ENCODE measurements around the gene PBX1.
"Not testable (repeated sequence)": the region's sequence is repeated elsewhere in the genome, so short reads cannot be mapped to it uniquely, and the experiment has no call there.

The PBX1 gene

GRCh38 chr1:164650531-164650930, 91.5 kb downstream of the PBX1 start:
- TF ChIP-seq CTCF (IDR thresholded peaks at IDR 0.05; ENCODE audit: low read depth, low read length), result no peak
- DNase-seq (ENCODE audit: extremely low read depth, low read depth), result no peak

GRCh38 chr1:164651351-164651951, 92.5 kb downstream of the PBX1 start:
- no peak for TF ChIP-seq CTCF (IDR thresholded peaks at IDR 0.05; ENCODE audit: low read depth, low read length)
- no peak for DNase-seq (ENCODE audit: extremely low read depth, low read depth)

GRCh38 chr1:164652969-164653368, 94.0 kb downstream of the PBX1 start:
- DNase-seq (ENCODE audit: extremely low read depth, low read depth), result not testable (repeated sequence)

GRCh38 chr1:164653705-164654104, 94.7 kb downstream of the PBX1 start:
- no peak for DNase-seq (ENCODE audit: extremely low read depth, low read depth)
- TF ChIP-seq CTCF (IDR thresholded peaks at IDR 0.05; ENCODE audit: low read depth, low read length), result no peak

GRCh38 chr1:164654200-164654599, 95.2 kb downstream of the PBX1 start:
- TF ChIP-seq CTCF (IDR thresholded peaks at IDR 0.05; ENCODE audit: low read depth, low read length), result no peak
- no peak for DNase-seq (ENCODE audit: extremely low read depth, low read depth)

- DNase-seq (ENCODE audit: extremely low read depth, low read depth), result no peak
- no peak for TF ChIP-seq CTCF (IDR thresholded peaks at IDR 0.05; ENCODE audit: low read depth, low read length)
These were observed 99.9 kb downstream of the PBX1 start for GRCh38 chr1:164658864-164659263.

GRCh38 chr1:164659621-164660411, 100.8 kb downstream of the PBX1 start:
- no peak for TF ChIP-seq CTCF (IDR thresholded peaks at IDR 0.05; ENCODE audit: low read depth, low read length)
- no peak for DNase-seq (ENCODE audit: extremely low read depth, low read depth)

GRCh38 chr1:164660412-164660772, 101.4 kb downstream of the PBX1 start:
- no peak for DNase-seq (ENCODE audit: extremely low read depth, low read depth)
- TF ChIP-seq CTCF (IDR thresholded peaks at IDR 0.05; ENCODE audit: low read depth, low read length), result no peak

Data from AG09319 (cell line).